Thyroid gland (tissue), 4 donors: ENCODE measurements around the gene PGA4. TPM values are rescaled to one million over a fixed set of nuclear protein-coding genes. Genes with fewer than 3 reads are reported as not detected.
"Not testable (repeated sequence)": the region's sequence is repeated elsewhere in the genome, so short reads cannot be mapped to it uniquely, and the experiment has no call there.

Source experiments
- DNase-seq, 2 donors: peaks; one replicate each; pipeline ENCODE4 v3.0.0-alpha.2; 2019
- H3K27ac ChIP-seq, 3 donors: fragments of 200-600 bp; sonication (generic); 1 replicate in 2 of 3; 2 replicates in 1 of 3; pipeline ENCODE4 v1.5.1; 2016 to 2019; ENCODE audit warnings: mild to moderate bottlenecking in 1 of 3, moderate library complexity in 1 of 3
- H3K27me3 ChIP-seq: fragments of 200-600 bp; sonication (generic); one replicate; pipeline ENCODE4 v1.5.1; 2019
- H3K36me3 ChIP-seq, 2 donors: fragments of 200-600 bp; sonication (generic); one replicate each; pipeline ENCODE4 v1.5.1; 2016 to 2019
- H3K4me1 ChIP-seq, 2 donors: fragments of 200-600 bp; sonication (generic); one replicate each; pipeline ENCODE4 v1.5.1; 2017 to 2019
- H3K4me3 ChIP-seq, 3 donors: fragments of 200-600 bp; sonication (generic); replicated peaks in 1 of 3; 1 replicate in 2 of 3; 2 replicates in 1 of 3; pipeline ENCODE4 v1.5.1; 2016; ENCODE audit warnings: mild to moderate bottlenecking in 1 of 3
- H3K9me3 ChIP-seq: fragments of 200-600 bp; sonication (generic); one replicate; pipeline ENCODE4 v1.5.1; 2017
- WGBS, 2 donors: methylation state at CpG; one replicate each; pipeline ENCODE4 v1.1.5; 2017; 5-methylcytosine and 5-hydroxymethylcytosine counted together
- intact Hi-C: fragments of 100-400 bp; cut with DNase I; formaldehyde crosslinking; loops from one replicate; pipeline ENCODE4 v1.15.1; 2023
- total RNA-seq, 4 donors: library from RNA; depleted of rRNA; stranded (reverse); fragments of >200 nt; gene quantifications; one replicate each; pipeline ENCODE4 v1.2.3, GENCODE V29; 2016

PGA4 gene
- total RNA-seq, 4 donors from 2014 or later: 4.6 to 8.1 TPM; not detected in 2

DNA sequence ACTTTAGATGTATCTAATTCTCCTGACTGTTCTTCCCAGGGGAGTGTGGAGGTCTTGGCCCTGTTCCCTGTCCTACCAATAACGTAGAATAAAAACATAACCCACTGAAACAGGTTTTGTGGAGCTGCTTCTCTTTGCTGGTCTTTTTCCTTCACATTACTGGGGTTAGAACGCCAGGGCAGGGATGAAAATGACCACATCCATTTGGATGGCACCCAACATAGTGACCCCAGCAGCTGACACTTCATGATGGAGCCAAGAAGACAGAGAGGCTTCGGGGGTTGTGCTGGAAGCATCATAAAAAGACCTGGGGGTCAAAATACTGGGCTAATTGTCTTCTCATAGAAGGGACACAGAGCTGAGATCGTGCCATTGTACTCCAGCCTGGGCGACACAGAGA is 9.4 kb downstream of the PGA4 start:
- DNase-seq, H3K27me3 ChIP-seq, H3K36me3 ChIP-seq, H3K27ac ChIP-seq, H3K4me1 ChIP-seq, intact Hi-C loops, H3K9me3 ChIP-seq, H3K4me3 ChIP-seq: not testable (repeated sequence)
- WGBS, 2 donors: 50 to 70% methylated on average over 2 of the region's 5 CpGs

- H3K36me3 ChIP-seq, H3K27ac ChIP-seq, DNase-seq, intact Hi-C loops, H3K27me3 ChIP-seq, H3K9me3 ChIP-seq, H3K4me1 ChIP-seq, H3K4me3 ChIP-seq: not testable (repeated sequence)
- no CpG with 5 or more reads among the region's 3 CpGs for WGBS, 2 donors
Measured at GRCh38 chr11:61232548-61233145, 10.5 kb downstream of the PGA4 start.

DNA sequence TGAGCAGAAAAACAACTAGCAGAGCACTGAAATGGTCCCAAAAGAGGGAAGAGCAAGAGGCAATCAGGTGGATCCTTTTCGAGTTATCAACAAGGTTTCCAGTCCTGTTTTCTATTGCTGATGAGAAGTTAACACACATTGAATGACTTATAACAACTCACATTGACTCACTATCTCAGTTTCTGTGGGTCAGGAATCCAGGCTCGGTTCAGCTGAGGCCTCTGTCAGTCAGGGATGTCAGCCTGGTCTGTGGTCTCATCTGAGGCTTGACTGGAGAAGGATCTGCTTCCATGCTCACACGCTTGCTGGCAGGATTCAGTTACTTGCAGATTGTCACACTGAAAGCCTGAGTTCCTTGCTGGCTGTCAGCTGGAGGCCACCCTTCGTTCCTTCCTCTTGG is 15.0 kb downstream of the PGA4 start:
- WGBS, 2 donors: no CpG with 5 or more reads among the region's 4 CpGs
- H3K36me3 ChIP-seq, H3K4me1 ChIP-seq, DNase-seq, H3K4me3 ChIP-seq, H3K9me3 ChIP-seq, H3K27me3 ChIP-seq, H3K27ac ChIP-seq, intact Hi-C loops: not testable (repeated sequence)

GRCh38 chr11:61240288-61240687 is 18.1 kb downstream of the PGA4 start:
- H3K27me3 ChIP-seq, H3K4me3 ChIP-seq, H3K36me3 ChIP-seq, H3K4me1 ChIP-seq, H3K9me3 ChIP-seq, intact Hi-C loops, H3K27ac ChIP-seq: not testable (repeated sequence)
- 57 to 60% methylated on average over 8 of the region's 8 CpGs for WGBS, 2 donors
- DNase-seq: peak in 1 of 2 donors; percentile 19

- H3K9me3 ChIP-seq, H3K4me1 ChIP-seq, DNase-seq, H3K27me3 ChIP-seq, H3K27ac ChIP-seq, intact Hi-C loops, H3K4me3 ChIP-seq, H3K36me3 ChIP-seq: not testable (repeated sequence)
- no CpG with 5 or more reads among the region's 8 CpGs for WGBS, 2 donors
Measured at GRCh38 chr11:61240875-61241274, 18.7 kb downstream of the PGA4 start, which contains the start of gene PGA5. PGA5 (plus strand) TSS chr11:61241175; CDS start chr11:61241227, 52 bp downstream.

DNA sequence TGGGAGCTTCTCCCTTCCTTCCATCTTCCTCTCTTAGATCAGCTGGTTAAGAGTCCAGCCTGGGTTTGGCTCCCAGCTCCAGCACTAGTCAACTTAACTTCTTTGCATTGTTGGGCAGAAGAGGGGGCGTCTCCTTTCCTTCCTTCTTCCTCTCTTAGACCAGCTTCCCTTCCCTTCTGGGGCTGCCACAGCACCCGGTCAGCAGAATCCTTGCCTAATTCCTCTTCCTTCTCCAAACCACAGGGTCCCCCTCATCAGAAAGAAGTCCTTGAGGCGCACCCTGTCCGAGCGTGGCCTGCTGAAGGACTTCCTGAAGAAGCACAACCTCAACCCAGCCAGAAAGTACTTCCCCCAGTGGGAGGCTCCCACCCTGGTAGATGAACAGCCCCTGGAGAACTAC is 19.4 kb downstream of the PGA4 start:
- H3K9me3 ChIP-seq, intact Hi-C loops, H3K27ac ChIP-seq, DNase-seq, H3K4me1 ChIP-seq, H3K36me3 ChIP-seq, H3K27me3 ChIP-seq, H3K4me3 ChIP-seq: not testable (repeated sequence)
- WGBS, 2 donors: no CpG with 5 or more reads among the region's 5 CpGs

DNA sequence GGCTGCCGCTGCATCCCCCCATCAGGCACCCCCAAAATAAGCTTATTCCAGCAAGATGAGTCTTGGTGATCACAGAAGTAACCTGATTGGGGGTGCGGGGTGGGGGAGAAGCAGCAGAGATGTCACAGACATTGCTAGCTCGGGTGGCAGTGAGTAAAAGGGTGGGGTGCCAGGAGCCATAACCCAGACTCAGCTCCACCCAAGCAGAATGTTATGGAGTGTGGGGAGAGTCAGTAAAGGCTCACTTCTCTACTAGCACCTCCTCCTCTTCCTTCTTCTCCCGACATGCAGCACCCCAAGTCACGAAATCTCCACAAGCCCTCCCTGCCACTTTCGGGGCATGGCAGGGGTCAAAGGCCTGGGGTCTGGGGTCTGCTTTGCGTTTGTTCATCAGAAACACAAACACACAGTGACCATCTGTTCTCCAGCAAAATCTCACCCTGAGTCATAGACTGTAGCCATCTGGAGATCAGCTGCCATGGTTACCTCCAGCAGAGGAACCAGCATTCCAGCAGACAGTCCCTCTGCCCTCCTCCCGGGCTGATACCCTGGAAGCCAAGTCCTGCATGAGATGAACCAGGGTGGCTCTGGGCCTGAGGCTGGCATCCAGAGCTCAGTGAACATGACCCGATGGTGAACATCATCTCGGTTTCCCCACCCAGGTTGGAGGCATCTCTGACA is 23.3 kb downstream of the PGA4 start:
- DNase-seq, intact Hi-C loops, H3K4me3 ChIP-seq, H3K9me3 ChIP-seq, H3K27ac ChIP-seq, H3K36me3 ChIP-seq, H3K27me3 ChIP-seq: not testable (repeated sequence)
- H3K4me1 ChIP-seq: peaks cover 4 to 12% of the 10 kb centered on the region in 2 donors
- no CpG with 5 or more reads among the region's 10 CpGs for WGBS, 2 donors

DNA sequence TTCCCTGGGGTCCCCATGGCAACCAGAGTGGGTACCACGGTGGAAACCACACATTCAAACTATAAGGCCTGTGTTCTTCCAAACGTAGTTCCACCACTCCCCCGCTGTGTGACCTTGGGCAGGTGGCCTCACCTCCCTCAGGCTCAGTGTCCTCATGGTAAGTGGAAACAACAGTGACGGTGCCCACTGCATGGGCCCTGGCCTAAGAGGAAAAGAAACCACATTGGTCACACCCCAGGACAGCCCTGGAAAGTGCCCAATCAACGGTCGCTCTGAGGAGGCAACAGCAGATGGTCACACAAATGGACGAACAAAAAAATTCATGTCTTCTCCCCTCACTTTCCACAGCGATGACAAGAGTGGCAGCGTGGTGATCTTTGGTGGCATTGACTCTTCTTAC is 25.9 kb downstream of the PGA4 start:
- intact Hi-C loops, DNase-seq, H3K36me3 ChIP-seq, H3K27me3 ChIP-seq, H3K9me3 ChIP-seq, H3K27ac ChIP-seq, H3K4me3 ChIP-seq: not testable (repeated sequence)
- WGBS, 2 donors: 88 to 97% methylated on average over 8 to 9 of the region's 9 CpGs
- H3K4me1 ChIP-seq: peaks cover 13 to 25% of the 10 kb centered on the region in 2 donors

- peaks cover 13 to 25% of the 10 kb centered on the region in 2 donors for H3K4me1 ChIP-seq
- H3K4me3 ChIP-seq, H3K9me3 ChIP-seq, H3K27me3 ChIP-seq, intact Hi-C loops, H3K36me3 ChIP-seq: not testable (repeated sequence)
- peak overlapping the region in 2 of 3 donors; percentile 73 to 74 for H3K27ac ChIP-seq
- 44 to 49% methylated on average over 8 of the region's 8 CpGs for WGBS, 2 donors
- peak; percentile 85 to 88 for DNase-seq
Measured at GRCh38 chr11:61249201-61249600, 27.1 kb downstream of the PGA4 start.

DNA sequence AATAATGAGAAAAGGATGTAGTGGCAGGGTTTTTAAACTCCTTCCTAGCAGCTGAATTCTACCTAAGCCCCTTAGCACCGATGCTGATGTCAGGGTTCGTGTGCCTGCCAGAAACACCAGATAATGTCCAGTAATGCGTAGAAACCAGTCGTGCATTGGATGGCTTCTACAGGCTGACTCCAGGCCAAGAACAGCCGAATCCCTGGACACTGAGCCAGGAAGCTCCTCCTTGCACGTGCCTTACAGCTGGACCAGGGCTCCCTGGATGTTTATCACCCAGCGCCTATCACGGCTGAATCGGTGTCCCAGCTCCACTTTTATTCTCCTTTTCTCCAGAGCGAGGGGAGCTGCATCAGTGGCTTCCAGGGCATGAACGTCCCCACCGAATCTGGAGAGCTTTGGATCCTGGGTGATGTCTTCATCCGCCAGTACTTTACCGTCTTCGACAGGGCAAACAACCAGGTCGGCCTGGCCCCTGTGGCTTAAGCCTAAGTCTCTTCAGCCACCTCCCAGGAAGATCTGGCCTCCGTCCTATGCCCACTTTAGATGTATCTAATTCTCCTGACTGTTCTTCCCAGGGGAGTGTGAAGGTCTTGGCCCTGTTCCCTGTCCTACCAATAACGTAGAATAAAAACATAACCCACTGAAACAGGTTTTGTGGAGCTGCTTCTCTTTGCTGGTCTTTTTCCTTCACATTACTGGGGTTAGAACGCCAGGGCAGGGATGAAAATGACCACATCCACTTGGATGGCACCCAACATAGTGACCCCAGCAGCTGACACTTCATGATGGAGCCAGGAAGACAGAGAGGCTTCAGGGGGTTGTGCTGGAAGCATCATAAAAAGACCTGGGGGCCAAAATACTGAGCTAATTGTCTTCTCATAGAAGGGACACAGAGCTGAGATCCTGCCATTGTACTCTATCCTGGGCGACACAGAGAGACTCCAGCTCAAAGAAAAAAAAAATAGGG is 28.9 kb downstream of the PGA4 start:
- H3K9me3 ChIP-seq, H3K4me3 ChIP-seq, H3K27me3 ChIP-seq, H3K36me3 ChIP-seq: not testable (repeated sequence)
- Histone ChIP-seq H3K4me1 (peaks cover 19 to 32% of the 10 kb centered on the region in 2 donors), H3K27ac (peak overlapping the region; percentile 16 to 74 (median 30))
- intact Hi-C loops: loop anchor here (10.0 kb wide), 2 partner anchors 84 to 124 kb away; partner anchors contain the start of genes DDB1 and TKFC
- peak; percentile 61 to 87 for DNase-seq
- WGBS, 2 donors: 34 to 47% methylated on average over 18 to 20 of the region's 20 CpGs

DNA sequence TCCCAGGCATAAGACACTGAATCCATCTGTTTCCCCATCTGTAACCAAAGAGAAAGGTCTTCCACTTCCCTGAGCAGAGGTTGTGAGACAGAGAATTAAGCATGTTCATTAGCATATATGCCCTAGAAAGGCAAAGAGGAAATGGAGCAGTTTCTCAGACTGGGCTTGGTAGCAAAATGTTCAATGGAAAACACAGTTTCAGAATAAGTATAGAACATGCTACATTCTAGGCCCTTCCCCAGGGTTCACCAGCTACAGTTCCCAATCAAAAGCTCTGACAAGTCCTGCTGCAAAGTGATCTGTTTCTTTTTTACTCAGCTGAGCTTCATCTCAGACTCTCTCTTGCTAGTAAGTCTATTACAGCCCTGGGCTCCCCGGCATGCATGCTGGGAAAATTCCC is 30.2 kb downstream of the PGA4 start:
- peaks cover 19 to 32% of the 10 kb centered on the region in 2 donors for H3K4me1 ChIP-seq
- not testable (repeated sequence) for H3K4me3 ChIP-seq, DNase-seq, H3K9me3 ChIP-seq, H3K27me3 ChIP-seq, H3K36me3 ChIP-seq, H3K27ac ChIP-seq
- intact Hi-C loops: loop anchor here (10.0 kb wide), 2 partner anchors 82 to 122 kb away; partner anchors contain the start of genes DDB1 and TKFC
- WGBS, 2 donors: 75 to 83% methylated on average over 1 of the region's 1 CpG
